D721Med (cell line): ENCODE measurements around the gene XCR1.

Source experiments
- DNase-seq: peaks from one replicate; pipeline ENCODE4 v3.0.0; 2011; ENCODE audit warnings: low spot score; ENCODE audit not compliant: insufficient read length
- FAIRE-seq: peaks from 2 replicates; lab custom pipeline; 2011; peaks lifted over from hg19 to GRCh38; lab: Jason Lieb, UNC
- CTCF ChIP-seq: IDR thresholded peaks from 2 replicates; pipeline ENCODE4 v1.5.1; 2012; ENCODE audit warnings: mild to moderate bottlenecking, control low read depth; ENCODE audit not compliant: insufficient read depth; ENCODE audit errors: missing control alignments

The XCR1 gene

GRCh38 chr3:45992133-45992729 is 35.1 kb downstream of the XCR1 start:
- no peak for TF ChIP-seq CTCF
- no peak for DNase-seq
- no peak for FAIRE-seq

GRCh38 chr3:45991341-45991740 is 35.9 kb downstream of the XCR1 start:
- DNase-seq (no peak), FAIRE-seq (no peak)

GRCh38 chr3:45990181-45990580 is 37.1 kb downstream of the XCR1 start:
- TF ChIP-seq CTCF = no peak
- FAIRE-seq (no peak), DNase-seq (no peak)

More at GRCh38 chr3:45991341-45991740, 35.9 kb downstream of the XCR1 start:
- TF ChIP-seq CTCF = no peak

GRCh38 chr3:45988804-45989203 is 38.5 kb downstream of the XCR1 start:
- TF ChIP-seq CTCF = no peak
- FAIRE-seq (no peak), DNase-seq (no peak)

- DNase-seq = no peak
- FAIRE-seq = no peak
- TF ChIP-seq CTCF = no peak
Observed at GRCh38 chr3:45988362-45988761, 38.9 kb downstream of the XCR1 start.

GRCh38 chr3:45987368-45988291 is 39.7 kb downstream of the XCR1 start:
- DNase-seq (no peak), FAIRE-seq (no peak)
- TF ChIP-seq CTCF = no peak

- no peak for TF ChIP-seq CTCF
- FAIRE-seq = no peak
- no peak for DNase-seq
Observed at GRCh38 chr3:45986303-45986982, 40.8 kb downstream of the XCR1 start.
